ENCODE results near the gene CPSF7.

The CPSF7 gene

DNA sequence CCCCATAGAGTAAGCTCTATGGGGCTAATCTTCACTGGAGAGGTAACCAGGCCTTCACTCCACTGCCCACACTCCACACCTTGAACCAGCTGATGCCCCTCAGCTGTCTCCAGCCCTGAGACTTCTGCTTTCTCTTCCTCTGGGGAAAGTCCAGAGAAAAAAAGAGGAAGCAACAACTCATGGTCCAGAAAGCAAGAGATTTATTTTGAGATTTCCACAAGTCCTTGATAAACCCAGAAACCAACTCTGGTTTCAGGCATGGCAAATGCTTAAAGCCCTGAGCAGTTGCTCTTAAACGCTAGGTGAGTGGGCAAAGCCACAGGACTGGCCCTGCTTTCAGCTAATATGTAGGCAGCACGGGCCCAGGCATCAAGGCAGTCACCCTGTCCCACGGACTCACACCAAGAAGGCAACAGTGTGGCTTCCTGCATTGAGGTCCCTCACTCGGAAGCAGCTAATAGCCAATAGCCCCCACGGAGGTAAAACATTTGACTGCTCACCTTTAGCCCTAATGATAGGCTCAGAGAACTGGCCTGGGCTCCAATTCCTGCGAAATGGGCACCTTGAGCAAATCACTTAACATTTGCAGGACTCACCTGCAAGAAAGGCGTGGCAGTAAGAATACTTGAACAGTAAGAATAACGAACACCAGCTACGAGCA is 72.4 kb downstream of the CPSF7 start:
- FAIRE-seq (no peak), DNase-seq (ENCODE audit: low spot score) (no peak)

GRCh38 chr11:61356706-61357105 is 73.1 kb downstream of the CPSF7 start:
- FAIRE-seq (no peak), DNase-seq (ENCODE audit: low spot score) (no peak)

DNA sequence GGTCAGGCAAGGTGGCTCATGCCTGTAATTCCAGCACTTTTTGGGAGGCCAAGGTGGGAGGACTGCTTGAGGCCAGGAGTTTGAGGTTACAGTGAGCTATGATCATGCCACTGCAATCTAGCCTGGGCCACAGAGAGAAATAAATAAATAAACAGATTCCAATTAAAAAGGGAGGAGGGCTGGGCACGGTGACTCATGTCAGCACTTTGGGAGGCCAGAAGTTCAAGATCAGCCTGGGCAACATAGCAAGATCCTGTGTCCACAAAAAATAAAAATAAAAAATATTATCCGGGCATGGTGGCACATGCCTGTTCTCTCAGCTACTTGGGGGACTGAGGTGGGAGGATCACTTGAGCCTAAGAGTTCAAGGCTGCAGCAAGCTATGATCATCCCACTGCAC is 75.6 kb downstream of the CPSF7 start:
- DNase-seq (ENCODE audit: low spot score) (no peak), FAIRE-seq (no peak)

GRCh38 chr11:61353131-61354067 is 76.4 kb downstream of the CPSF7 start:
- FAIRE-seq: no peak

More at GRCh38 chr11:61353131-61354067, 76.4 kb downstream of the CPSF7 start:
- no peak for DNase-seq (ENCODE audit: low spot score)

Measured in RCC 7860 (cell line).